Measurements from ENCODE around the gene ZBTB4. TPM values are rescaled to one million over a fixed set of nuclear protein-coding genes. Genes with fewer than 3 reads are reported as not detected.
A peak's percentile ranks its signal among the peaks of the same experiment; 100 is the strongest.

Gene ZBTB4
- total RNA-seq, 1 donor from 2014 or later: 26.8 TPM

DNA sequence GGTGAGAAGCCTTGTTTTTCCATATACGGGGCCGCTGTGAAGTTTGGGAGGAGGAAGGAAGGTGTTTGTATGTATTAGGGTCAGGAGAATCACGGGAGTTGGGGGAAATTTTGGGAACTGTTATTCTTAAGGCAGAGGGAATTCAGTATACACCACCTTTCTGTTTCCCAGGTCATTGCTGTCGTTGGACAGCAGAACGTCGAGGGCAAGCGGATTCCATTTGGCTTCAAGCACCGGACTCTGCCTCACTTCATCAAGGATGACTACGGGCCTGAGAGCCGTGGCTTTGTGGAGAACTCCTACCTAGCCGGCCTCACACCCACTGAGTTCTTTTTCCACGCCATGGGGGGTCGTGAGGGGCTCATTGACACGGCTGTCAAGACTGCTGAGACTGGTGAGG lies 22.3 kb upstream of the ZBTB4 start:
- no peaks in the 10 kb centered on the region for H3K9me3 Mint-ChIP-seq (ENCODE audit: low read depth)
- no peak for DNase-seq (ENCODE audit: low spot score, unreplicated experiment)
- no peak overlapping the region for H3K4me3 Mint-ChIP-seq (ENCODE audit: low read depth)
- H3K27me3 Mint-ChIP-seq: no peaks in the 10 kb centered on the region
- no peaks in the 10 kb centered on the region for H3K4me1 Mint-ChIP-seq (ENCODE audit: low read depth)
- H3K27ac Mint-ChIP-seq: peak overlapping the region; percentile 69
- TF ChIP-seq, protein P1, sequence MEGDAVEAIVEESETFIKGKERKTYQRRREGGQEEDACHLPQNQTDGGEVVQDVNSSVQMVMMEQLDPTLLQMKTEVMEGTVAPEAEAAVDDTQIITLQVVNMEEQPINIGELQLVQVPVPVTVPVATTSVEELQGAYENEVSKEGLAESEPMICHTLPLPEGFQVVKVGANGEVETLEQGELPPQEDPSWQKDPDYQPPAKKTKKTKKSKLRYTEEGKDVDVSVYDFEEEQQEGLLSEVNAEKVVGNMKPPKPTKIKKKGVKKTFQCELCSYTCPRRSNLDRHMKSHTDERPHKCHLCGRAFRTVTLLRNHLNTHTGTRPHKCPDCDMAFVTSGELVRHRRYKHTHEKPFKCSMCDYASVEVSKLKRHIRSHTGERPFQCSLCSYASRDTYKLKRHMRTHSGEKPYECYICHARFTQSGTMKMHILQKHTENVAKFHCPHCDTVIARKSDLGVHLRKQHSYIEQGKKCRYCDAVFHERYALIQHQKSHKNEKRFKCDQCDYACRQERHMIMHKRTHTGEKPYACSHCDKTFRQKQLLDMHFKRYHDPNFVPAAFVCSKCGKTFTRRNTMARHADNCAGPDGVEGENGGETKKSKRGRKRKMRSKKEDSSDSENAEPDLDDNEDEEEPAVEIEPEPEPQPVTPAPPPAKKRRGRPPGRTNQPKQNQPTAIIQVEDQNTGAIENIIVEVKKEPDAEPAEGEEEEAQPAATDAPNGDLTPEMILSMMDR (IDR thresholded peaks at IDR 0.05; ENCODE audit: unreplicated experiment): no peak
- H3K36me3 Mint-ChIP-seq (ENCODE audit: insufficient read depth): peaks cover 39% of the 10 kb centered on the region

DNA sequence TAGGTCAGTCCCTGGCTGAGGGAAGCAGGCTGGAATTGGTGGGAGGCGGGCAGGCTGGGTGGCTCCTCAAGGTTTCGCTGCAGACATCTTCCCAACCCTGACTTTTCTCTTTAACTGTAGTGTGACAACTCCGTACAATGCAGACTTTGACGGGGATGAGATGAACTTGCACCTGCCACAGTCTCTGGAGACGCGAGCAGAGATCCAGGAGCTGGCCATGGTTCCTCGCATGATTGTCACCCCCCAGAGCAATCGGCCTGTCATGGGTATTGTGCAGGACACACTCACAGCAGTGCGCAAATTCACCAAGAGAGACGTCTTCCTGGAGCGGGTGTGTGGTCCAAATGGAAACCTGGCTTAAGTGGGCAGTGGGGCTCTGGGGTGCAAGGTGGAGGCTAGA lies 19.7 kb upstream of the ZBTB4 start:
- Mint-ChIP-seq H3K27ac (no peak overlapping the region), H3K4me3 (ENCODE audit: low read depth) (no peak overlapping the region), H3K9me3 (ENCODE audit: low read depth) (no peaks in the 10 kb centered on the region), H3K4me1 (ENCODE audit: low read depth) (no peaks in the 10 kb centered on the region), H3K36me3 (ENCODE audit: insufficient read depth) (peaks cover 40% of the 10 kb centered on the region), H3K27me3 (no peaks in the 10 kb centered on the region)
- DNase-seq (ENCODE audit: low spot score, unreplicated experiment): no peak
- TF ChIP-seq, protein P1 (IDR thresholded peaks at IDR 0.05; ENCODE audit: unreplicated experiment): no peak

DNA sequence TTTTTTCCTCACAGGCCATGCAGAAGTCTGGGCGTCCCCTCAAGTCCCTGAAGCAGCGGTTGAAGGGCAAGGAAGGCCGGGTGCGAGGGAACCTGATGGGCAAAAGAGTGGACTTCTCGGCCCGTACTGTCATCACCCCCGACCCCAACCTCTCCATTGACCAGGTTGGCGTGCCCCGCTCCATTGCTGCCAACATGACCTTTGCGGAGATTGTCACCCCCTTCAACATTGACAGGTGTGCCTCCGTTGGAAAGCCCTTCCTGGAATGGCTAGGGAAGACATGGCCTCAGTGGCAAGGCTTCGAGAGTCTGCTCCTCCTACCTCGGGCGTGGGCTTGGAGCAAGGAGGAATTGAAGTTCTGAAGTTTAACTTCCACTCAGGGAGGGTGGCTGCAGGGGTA lies 18.2 kb upstream of the ZBTB4 start:
- H3K9me3 Mint-ChIP-seq (ENCODE audit: low read depth): no peaks in the 10 kb centered on the region
- no peak for DNase-seq (ENCODE audit: low spot score, unreplicated experiment)
- H3K27ac Mint-ChIP-seq: no peak overlapping the region
- TF ChIP-seq, protein P1 (IDR thresholded peaks at IDR 0.05; ENCODE audit: unreplicated experiment): no peak
- peaks cover 6% of the 10 kb centered on the region for H3K4me1 Mint-ChIP-seq (ENCODE audit: low read depth)
- H3K36me3 Mint-ChIP-seq (ENCODE audit: insufficient read depth): peaks cover 34% of the 10 kb centered on the region
- no peak overlapping the region for H3K4me3 Mint-ChIP-seq (ENCODE audit: low read depth)
- no peaks in the 10 kb centered on the region for H3K27me3 Mint-ChIP-seq

DNA sequence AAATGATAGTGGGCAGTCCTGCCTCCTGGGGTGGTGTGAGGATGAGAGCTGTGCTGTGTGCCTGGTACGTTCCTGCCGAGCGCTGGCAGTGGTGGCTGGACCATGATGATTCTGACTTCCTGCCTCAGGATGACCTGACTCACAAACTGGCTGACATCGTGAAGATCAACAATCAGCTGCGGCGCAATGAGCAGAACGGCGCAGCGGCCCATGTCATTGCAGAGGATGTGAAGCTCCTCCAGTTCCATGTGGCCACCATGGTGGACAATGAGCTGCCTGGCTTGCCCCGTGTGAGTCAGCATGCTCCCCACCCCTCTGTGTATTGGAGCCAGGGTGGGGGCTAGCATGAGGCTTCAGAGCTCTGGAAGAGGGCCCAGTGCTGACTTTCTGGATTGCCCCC lies 17.8 kb upstream of the ZBTB4 start:
- H3K36me3 Mint-ChIP-seq (ENCODE audit: insufficient read depth): peaks cover 32% of the 10 kb centered on the region

DNA sequence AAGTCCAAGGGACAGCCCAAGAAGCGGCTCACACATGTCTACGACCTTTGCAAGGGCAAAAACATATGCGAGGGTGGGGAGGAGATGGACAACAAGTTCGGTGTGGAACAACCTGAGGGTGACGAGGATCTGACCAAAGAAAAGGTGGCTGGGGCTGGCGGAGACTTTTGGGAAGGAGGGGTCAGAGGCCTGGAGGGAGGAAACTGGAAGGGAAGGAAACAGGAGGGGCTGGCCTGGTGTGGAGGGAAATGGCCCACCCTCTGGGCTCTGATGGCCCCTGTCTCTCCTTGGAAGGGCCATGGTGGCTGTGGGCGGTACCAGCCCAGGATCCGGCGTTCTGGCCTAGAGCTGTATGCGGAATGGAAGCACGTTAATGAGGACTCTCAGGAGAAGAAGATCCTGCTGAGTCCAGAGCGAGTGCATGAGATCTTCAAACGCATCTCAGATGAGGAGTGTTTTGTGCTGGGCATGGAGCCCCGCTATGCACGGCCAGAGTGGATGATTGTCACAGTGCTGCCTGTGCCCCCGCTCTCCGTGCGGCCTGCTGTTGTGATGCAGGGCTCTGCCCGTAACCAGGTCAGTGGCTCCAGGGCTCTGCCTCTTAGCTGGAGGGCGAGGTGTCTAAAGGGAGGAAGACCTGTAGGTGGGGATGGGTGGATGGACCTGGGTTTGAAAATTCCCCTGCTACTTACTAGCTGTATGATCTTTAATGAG lies 17.2 kb upstream of the ZBTB4 start:
- TF ChIP-seq, protein P1 (IDR thresholded peaks at IDR 0.05; ENCODE audit: unreplicated experiment): no peak
- Mint-ChIP-seq H3K27me3 (no peaks in the 10 kb centered on the region), H3K4me3 (ENCODE audit: low read depth) (no peak overlapping the region), H3K36me3 (ENCODE audit: insufficient read depth) (peaks cover 30% of the 10 kb centered on the region), H3K4me1 (ENCODE audit: low read depth) (peaks cover 9% of the 10 kb centered on the region), H3K9me3 (ENCODE audit: low read depth) (no peaks in the 10 kb centered on the region), H3K27ac (peak overlapping the region; percentile 80)
- DNase-seq (ENCODE audit: low spot score, unreplicated experiment): no peak

More for the DNA sequence above, 17.8 kb upstream of the ZBTB4 start:
- peaks cover 6% of the 10 kb centered on the region for H3K4me1 Mint-ChIP-seq (ENCODE audit: low read depth)
- no peak for DNase-seq (ENCODE audit: low spot score, unreplicated experiment)
- H3K4me3 Mint-ChIP-seq (ENCODE audit: low read depth): no peak overlapping the region
- H3K27ac Mint-ChIP-seq: peak overlapping the region; percentile 80
- H3K27me3 Mint-ChIP-seq: no peaks in the 10 kb centered on the region
- TF ChIP-seq, protein P1 (IDR thresholded peaks at IDR 0.05; ENCODE audit: unreplicated experiment): no peak
- no peaks in the 10 kb centered on the region for H3K9me3 Mint-ChIP-seq (ENCODE audit: low read depth)
